Esophagus muscularis mucosa (tissue), 3 donors: ENCODE data around the gene SERPINH1.

ENCODE experiments used
- CTCF ChIP-seq, 3 experiments: fragments of 200-600 bp in 2 of 3; fragments of 450-650 bp in 1 of 3; sonication (generic) in 2 of 3; IDR thresholded peaks; one replicate each; pipeline ENCODE4 v1.5.1; 2017 to 2019; ENCODE audit warnings: antibody characterized with exemption in 3 of 3, mild to moderate bottlenecking in 2 of 3, moderate library complexity in 1 of 3
- POLR2A ChIP-seq: fragments of 450-650 bp; IDR thresholded peaks from one replicate; pipeline ENCODE4 v1.6.1; 2017; ENCODE audit warnings: antibody characterized with exemption, moderate library complexity, mild to moderate bottlenecking, low read depth

GRCh38 chr11:75585293-75585670 lies 23.2 kb downstream of the SERPINH1 start:
- TF ChIP-seq CTCF (IDR thresholded peaks at IDR 0.05): no peak
- TF ChIP-seq POLR2A: no peak
